ENCODE measurements around the gene ALDH5A1.

Gene ALDH5A1

GRCh38 chr6:24494821-24495795 lies at the start of gene ALDH5A1:
ALDH5A1 (plus strand) TSS chr6:24494969; CDS start chr6:24494997, 28 bp downstream.
- no peak for FAIRE-seq

- FAIRE-seq: no peak
These were observed 49.1 kb upstream of the ALDH5A1 start for GRCh38 chr6:24445704-24446103.

GRCh38 chr6:24446670-24447069 lies 48.1 kb upstream of the ALDH5A1 start:
- FAIRE-seq: no peak

- no peak for FAIRE-seq
These were observed 46.4 kb upstream of the ALDH5A1 start for GRCh38 chr6:24448396-24448795.

DNA sequence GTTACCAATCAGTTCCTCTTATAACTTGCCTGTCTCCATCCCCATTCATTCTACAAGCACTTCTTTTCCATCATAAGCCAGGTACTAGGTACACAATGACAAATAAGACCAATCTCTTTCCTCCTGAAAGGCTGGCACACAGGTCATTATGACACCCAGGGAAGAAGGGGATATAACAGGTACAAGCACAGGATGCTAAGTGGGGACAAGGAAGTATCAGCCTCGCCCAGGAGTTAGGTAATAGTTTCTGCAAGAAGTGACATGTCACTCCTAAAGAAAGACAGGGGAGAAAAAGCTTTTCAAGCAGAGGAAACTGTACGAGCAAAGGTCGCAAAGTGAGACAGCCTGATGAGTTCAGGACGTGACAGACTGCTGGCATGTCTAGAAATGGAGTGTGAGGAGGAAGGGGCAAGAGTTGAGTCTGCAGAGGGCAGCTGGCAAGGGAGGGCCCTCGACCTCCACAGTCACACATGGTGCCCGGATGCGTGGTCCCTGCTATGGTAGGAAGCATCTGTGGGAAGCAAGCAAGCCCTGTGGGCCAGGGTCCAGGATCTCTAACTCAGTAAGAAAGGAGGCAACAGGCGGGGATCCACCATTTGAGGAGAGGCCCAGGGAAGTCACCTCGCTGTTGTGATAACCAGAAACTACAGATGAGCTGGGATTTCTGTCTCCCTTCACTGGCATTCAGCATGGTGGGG lies 45.8 kb upstream of the ALDH5A1 start:
- FAIRE-seq: no peak

DNA sequence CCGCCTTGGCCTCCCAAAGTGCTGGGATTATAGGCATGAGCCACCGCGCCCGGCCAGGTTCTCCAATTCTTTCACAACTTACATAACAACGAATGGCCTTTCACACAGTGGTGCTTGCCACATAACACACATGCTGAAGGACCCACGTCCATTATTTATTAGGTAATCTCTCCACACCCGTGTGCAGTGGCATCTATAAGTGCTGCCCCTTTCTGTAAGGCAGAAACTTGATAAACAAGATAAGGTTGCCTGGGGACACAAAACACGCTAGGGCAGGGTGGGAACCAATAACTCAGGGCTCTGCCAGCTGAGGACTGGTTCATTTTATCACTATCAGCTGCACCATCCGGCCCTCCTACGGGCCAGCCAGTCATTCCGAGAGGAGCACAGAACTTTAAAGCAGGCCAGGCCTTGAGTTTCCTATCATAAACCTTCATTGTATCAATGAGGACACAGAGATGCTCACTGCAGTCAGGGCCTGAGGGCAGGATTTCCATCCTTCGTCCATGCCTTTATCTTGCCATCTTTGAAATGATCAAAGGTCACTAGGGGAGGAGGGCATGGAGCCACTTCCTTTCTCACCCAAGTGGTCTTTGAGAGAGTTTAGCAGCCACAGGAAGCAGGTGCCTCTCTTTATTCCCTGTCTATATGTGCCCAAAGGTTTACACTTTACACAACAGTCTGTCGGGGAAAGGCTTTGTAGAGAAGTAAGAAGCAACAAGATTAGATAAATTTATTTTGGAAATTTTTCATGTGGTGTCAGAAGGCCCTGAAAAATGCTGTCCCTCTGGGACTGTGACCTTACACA lies 43.0 kb upstream of the ALDH5A1 start:
- FAIRE-seq: no peak

DNA sequence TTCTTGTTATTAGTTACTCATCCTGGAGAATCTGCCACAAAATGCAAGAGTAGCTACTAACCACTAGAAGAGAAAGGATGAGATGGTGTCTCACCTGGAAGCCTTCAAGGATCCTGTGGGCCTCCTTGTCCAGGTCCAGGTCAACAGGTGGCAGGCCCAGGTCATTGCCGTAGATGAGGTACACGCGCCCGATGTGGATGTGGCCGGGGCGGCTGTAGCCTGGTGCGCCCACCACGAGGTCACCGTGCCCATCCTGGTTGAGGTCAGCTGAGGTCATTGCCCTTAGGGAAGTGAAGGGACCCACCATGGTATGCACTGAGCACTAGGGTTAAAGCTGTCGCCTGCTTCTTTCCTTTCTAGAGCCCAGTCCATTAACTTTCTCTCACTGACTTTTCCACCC lies 40.8 kb upstream of the ALDH5A1 start:
- no peak for FAIRE-seq

DNA sequence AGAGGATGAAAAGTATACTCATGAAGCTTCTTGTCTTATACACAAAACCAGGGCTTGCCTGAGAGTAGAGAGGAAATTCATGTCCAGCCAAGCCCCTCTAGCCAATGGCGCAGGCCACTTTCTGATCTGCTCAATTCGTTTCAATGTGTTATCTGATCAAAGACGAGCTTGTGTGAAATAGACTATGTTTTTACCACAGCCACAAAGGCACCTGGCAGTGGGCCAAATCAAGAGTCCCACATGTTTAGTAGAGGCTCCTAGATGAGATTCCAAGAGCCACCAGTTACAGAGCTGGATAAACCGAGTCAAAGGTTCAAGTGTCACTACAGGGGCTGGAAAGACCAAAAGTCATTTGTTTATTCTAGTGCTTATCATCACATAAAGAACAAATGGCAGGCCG lies 40.3 kb upstream of the ALDH5A1 start:
- FAIRE-seq: no peak

DNA sequence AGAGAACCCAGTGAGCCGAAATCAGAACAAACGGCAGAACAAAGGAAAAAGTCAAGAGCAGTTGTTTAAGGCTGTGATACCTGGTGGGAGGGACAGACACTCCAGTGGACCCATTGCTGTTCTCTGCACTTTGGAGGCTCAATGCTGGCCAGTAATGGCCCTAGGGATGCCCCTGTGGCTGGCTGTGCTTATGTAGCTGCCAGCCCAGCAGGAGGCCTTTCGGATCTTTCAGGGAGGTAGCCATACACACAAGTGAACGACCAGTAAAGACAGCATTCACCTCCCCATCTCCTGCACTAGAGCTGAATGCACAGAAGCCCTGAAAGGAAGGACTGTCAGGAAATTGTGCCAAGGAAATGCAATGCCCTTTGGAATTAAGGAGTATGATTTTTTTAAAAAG lies 39.7 kb upstream of the ALDH5A1 start:
- FAIRE-seq: no peak

- FAIRE-seq: no peak
These were observed 36.6 kb upstream of the ALDH5A1 start for GRCh38 chr6:24458134-24458533.

- no peak for FAIRE-seq
These were observed 35.8 kb upstream of the ALDH5A1 start for GRCh38 chr6:24458941-24459340.

DNA sequence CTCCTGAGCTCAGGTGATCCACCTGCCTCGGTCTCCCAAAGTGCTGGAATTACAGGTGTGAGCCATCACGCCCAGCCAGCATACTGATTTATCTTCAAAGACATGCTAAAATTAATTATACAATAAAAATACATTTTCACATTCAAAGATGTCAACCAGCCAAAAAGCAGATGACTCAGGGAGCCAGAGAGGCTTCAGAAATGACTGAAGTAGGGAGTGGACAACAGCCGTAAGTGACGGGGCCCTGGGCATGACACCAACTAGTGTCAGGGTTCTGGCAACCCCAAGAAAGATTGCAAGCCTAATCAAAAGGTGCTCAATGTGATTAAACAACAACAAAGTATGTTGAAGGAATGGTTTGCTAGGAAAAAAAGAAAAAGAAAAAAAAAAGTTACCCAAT lies 33.8 kb upstream of the ALDH5A1 start:
- FAIRE-seq: no peak

DNA sequence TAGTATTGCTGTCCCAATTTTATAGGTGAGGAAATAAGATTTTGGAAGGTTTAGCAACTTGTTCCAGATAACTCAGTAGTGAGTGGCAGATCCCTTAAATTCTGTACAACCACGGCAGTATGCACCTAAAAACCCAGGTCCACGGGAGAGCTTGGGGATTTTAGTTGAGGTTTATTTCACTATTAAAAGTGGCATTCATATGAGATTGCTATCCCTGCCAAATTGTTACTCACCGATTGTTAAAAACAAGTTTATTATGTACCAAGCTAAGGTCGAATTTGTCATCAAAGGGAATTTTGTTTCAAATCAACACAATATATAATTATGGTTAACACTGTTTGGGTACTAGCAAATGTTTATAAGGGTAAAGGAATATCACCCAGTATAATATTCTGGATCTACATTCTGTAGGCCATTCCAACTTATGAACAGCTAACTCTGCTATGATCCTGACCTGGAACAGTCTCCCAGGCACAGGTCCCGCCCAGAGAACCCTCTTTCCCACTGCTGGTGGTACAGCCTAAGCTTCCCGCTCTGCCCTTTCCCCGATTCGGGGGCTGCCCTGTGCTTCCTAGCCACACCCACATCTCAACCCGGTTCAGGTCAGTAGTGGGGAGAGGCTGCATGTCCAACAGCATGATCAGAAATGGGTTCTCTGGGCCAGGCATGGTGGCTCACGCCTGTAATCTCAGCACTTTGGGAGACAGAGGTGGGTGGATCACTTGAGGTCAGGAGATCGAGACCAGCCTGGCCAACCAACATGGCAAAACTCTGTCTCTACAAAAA lies 30.3 kb upstream of the ALDH5A1 start:
- no peak for FAIRE-seq

DNA sequence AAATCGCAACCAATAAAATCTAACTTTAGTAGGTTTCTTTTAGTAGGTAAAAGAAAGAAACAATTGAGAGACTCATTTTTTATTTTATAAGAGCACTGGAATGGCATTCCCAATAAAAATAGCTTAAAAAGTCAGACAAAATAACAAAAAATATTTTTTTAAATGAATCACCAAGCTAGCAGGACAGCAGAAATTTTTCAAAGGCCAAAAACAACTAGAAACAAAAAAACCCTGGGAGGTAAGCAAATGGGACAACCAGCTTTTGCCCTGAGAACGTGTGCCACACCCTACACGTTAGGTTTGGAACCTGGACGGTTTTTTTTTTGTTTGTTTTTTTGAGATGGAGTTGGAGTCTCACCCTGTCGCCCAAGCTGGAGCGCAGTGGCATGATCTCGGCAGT lies 25.0 kb upstream of the ALDH5A1 start:
- no peak for FAIRE-seq

DNA sequence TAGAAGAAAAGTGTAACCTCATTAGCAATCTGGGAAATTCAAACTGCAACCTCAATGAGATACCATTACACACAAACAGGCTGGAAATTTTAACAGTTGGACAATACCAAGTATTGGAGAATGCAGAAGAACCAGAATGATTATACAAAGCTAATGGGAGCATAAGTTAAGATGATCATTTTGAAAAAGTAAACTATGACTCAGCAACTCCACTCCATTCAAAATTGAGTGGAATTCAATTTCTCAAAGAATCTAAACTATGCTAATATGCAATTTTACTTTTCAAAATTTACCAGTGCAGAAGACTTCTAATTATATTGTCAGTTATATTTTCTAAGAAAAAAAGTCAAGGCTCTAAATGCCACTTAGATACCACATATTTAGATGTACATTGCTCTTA lies 22.6 kb upstream of the ALDH5A1 start:
- no peak for FAIRE-seq

DNA sequence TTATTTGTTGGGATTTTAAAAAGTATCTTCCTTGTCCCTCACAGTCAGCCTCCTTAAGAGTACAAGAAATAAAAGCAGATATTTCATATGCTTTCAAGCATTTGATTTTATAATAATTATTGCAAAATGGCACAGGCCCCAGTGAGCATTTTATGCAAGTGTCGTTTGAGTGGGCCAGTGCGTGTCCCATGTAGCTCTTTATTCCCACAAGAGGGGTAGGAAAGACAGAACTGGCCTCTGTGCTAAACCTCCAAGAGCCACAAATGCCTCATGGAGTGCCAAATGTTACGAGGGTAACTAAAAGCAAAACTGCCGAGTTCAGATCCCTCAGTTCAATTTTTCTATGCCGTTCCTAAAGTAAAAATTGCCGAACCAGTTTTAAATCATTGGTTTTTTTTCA lies 18.1 kb upstream of the ALDH5A1 start:
- FAIRE-seq: no peak

- FAIRE-seq: no peak
These were observed 17.7 kb upstream of the ALDH5A1 start for GRCh38 chr6:24477070-24477469.

DNA sequence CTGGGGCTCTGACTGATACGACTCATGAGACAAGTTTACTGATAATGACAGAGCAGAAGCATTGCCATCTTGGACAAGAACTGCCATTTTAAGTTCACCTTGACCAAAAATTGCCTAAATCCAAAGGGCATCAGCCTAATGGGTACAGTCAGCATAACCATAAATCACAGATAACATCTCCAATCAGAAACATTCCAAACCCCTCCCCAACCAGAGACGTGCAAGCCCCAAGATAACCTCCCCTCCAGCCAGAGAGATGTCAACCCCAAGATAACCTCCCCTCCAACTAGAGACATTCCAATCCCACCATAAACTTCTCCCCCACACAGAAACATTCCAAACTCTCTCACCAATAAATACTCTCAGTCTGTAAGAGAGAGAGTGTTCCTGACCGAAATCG lies 15.9 kb upstream of the ALDH5A1 start:
- FAIRE-seq: no peak

- no peak for FAIRE-seq
These were observed 14.1 kb upstream of the ALDH5A1 start for GRCh38 chr6:24480705-24481104.

DNA sequence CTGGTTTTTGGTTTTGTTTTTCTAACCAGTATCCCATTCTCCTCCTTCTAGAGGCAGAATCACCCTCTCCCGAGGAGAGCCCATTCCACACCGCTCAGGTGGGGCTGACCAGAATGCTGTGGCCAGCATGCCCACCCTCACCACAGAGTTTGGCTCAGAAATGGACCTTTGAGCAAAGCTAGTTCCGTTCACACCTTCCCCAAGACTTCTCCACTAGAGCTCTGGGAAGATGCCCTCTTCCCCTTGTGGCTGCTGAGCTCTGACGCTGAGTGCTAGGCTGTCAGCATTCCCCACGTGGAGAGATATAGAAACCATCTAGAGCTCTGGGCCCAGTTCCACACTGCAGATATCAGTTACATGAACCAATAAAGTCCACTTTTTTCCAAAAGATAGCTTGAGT lies 13.3 kb upstream of the ALDH5A1 start:
- FAIRE-seq: no peak

GRCh38 chr6:24484657-24485323 lies 10.0 kb upstream of the ALDH5A1 start:
- no peak for FAIRE-seq

DNA sequence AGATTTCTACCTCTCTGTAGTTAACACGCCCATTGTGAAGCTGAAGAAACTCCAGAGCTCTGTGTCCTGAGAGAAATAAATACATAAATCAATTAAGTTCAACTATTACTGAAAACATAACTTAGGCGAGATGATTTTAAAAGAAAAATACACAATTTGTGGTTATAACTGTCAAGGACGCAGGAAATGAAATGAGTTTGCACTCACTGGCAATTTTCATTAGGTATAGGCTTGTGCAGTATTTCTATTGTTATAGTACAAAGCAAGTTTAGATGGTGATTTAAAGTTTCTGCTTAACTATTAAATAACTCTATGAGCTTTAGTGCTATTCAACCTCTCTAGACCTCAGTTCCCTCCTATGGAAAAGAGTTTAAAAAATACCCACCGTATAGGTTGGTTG lies 8.7 kb upstream of the ALDH5A1 start:
- FAIRE-seq: no peak

Data from G401.6 (cell line).